ENCODE results near the gene CADM3.

DNA sequence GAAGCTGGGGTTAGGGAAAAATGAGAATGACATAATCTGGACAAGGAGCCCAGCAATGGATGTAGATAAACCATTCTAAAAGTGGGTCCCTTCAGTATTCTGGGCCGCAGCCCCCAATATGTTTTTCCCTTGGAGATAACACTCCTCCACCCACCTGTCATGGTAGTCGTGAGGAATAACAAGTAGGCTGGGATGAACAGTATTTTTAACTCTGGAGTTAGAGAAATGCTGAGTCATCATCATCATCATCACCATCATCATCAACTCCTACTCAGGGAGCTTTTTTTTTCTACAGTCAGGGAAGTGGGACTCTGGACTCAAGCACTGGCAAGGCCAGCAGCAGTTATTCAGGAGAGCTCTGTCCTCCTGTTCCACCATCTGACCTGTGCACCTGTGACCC is 12.8 kb downstream of the CADM3 start:
- TF ChIP-seq, protein P1, sequence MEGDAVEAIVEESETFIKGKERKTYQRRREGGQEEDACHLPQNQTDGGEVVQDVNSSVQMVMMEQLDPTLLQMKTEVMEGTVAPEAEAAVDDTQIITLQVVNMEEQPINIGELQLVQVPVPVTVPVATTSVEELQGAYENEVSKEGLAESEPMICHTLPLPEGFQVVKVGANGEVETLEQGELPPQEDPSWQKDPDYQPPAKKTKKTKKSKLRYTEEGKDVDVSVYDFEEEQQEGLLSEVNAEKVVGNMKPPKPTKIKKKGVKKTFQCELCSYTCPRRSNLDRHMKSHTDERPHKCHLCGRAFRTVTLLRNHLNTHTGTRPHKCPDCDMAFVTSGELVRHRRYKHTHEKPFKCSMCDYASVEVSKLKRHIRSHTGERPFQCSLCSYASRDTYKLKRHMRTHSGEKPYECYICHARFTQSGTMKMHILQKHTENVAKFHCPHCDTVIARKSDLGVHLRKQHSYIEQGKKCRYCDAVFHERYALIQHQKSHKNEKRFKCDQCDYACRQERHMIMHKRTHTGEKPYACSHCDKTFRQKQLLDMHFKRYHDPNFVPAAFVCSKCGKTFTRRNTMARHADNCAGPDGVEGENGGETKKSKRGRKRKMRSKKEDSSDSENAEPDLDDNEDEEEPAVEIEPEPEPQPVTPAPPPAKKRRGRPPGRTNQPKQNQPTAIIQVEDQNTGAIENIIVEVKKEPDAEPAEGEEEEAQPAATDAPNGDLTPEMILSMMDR (IDR thresholded peaks at IDR 0.05 in 8 of 11, conservative IDR thresholded peaks at IDR 0.05 in 3 of 11): no peak
- TF ChIP-seq POLR2AphosphoS5 (IDR thresholded peaks at IDR 0.05) (no peak), POLR2A (IDR thresholded peaks at IDR 0.05) (no peak)
